ENCODE data around the gene ATP2B3. TPM values are rescaled to one million over a fixed set of nuclear protein-coding genes. Genes with fewer than 3 reads are reported as not detected.

Gene ATP2B3
- total RNA-seq, 1 experiment from 2014 or later = 0.35 TPM

DNA sequence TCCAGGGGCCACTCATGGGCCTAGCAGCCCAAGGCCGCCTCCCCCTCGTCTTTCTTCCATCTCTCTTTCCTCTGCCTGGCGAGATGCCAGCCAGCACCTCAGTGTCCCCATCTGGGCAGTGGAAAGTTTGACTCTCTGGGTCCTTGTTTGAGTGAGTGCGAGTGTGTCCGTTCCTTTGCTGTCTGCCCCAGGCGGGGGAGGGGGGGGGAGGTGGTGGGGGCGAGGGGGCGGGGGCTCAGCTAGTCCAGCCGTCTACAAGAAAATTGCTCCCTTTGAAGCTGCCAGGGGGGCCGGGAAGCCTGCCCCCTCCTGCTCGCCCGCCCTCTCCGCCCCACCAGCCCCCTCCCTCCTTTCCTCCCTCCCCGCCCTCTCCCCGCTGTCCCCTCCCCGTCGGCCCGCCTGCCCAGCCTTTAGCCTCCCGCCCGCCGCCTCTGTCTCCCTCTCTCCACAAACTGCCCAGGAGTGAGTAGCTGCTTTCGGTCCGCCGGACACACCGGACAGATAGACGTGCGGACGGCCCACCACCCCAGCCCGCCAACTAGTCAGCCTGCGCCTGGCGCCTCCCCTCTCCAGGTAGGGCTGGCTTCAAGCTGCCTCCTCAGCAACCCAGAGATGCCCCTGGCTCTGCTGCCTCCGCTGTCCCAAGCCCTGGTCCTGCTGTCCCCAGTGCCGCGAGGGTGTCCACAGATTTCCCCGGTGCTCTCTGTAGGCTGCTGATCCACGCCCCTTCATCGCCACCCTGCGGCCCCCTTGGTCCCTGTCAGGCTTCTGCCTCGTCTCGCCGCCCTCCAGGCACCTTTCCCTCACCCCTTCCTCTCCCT, 22.7 kb upstream of the ATP2B3 start, which contains the start of gene BGN:
TSS of gene BGN (plus strand) at position 440 of the 821 bp plus-strand sequence. CDS start 9,652 bp downstream, outside the sequence.
- H3K4me2 ChIP-seq (ENCODE audit: insufficient read depth, insufficient read length, low read length) = peak within 1 kb of the TSS; percentile 1
- no peak within 1 kb of the TSS for H2BK12ac ChIP-seq (ENCODE audit: insufficient read length, low read depth, low read length)
- no peaks in the 10 kb centered on the region for H4K20me1 ChIP-seq (ENCODE audit: control insufficient read depth, insufficient read depth, insufficient read length)
- peaks cover 10% of the 10 kb centered on the region for H3K27me3 Mint-ChIP-seq (ENCODE audit: low read depth)
- H4K91ac ChIP-seq (ENCODE audit: insufficient read length, low read depth, low read length) = no peak within 1 kb of the TSS
- H2AK5ac ChIP-seq (ENCODE audit: insufficient read length, low read length) = no peak within 1 kb of the TSS
- H2BK20ac ChIP-seq (ENCODE audit: low read depth, low read length, poor library complexity, severe bottlenecking) = no peak within 1 kb of the TSS
- no peak within 1 kb of the TSS for H3K18ac ChIP-seq (ENCODE audit: insufficient read length, low read depth, low read length)
- peak; percentile 62 for DNase-seq
- H3K27ac Mint-ChIP-seq = no peak within 1 kb of the TSS
- H3K56ac ChIP-seq (ENCODE audit: insufficient read length, low read depth, low read length) = no peak within 1 kb of the TSS
- H3K4ac ChIP-seq (ENCODE audit: low read depth, low read length) = no peak within 1 kb of the TSS
- no peak within 1 kb of the TSS for H3K14ac ChIP-seq (ENCODE audit: insufficient read depth, low read length)
- no peak within 1 kb of the TSS for H3K9ac ChIP-seq (ENCODE audit: extremely low read depth, insufficient read length, low read length)
- H2BK15ac ChIP-seq (ENCODE audit: low read depth, low read length) = no peak within 1 kb of the TSS
- H3K36me3 Mint-ChIP-seq (ENCODE audit: insufficient read depth in 1 of 3, low read depth in 3 of 3) = no peaks in the 10 kb centered on the region
- no CpG with 5 or more reads among the region's 41 CpGs for WGBS (ENCODE audit: extremely low coverage, insufficient read length, low lambda C conversion rate)
- no peak within 1 kb of the TSS for H4K5ac ChIP-seq (ENCODE audit: insufficient read length, low read depth, low read length)
- H2BK120ac ChIP-seq (ENCODE audit: low read depth, low read length, poor library complexity, severe bottlenecking) = no peak within 1 kb of the TSS
- no peak within 1 kb of the TSS for H3K27ac ChIP-seq (ENCODE audit: insufficient read length, low read depth, low read length)
- no peaks in the 10 kb centered on the region for H3K79me2 ChIP-seq (ENCODE audit: insufficient read depth, low read length)
- no peaks in the 10 kb centered on the region for H3K23me2 ChIP-seq (ENCODE audit: insufficient read length, low read depth, low read length, poor library complexity, severe bottlenecking)
- peaks cover 0 to 5% of the 10 kb centered on the region in 2 experiments; a peak in 2 of 4 replicates for H3K4me1 Mint-ChIP-seq
- H2AFZ ChIP-seq (ENCODE audit: low read length) = no peak within 1 kb of the TSS
- H3K4me3 Mint-ChIP-seq = peak within 1 kb of the TSS; percentile 44 to 66
- TF ChIP-seq, protein P1, sequence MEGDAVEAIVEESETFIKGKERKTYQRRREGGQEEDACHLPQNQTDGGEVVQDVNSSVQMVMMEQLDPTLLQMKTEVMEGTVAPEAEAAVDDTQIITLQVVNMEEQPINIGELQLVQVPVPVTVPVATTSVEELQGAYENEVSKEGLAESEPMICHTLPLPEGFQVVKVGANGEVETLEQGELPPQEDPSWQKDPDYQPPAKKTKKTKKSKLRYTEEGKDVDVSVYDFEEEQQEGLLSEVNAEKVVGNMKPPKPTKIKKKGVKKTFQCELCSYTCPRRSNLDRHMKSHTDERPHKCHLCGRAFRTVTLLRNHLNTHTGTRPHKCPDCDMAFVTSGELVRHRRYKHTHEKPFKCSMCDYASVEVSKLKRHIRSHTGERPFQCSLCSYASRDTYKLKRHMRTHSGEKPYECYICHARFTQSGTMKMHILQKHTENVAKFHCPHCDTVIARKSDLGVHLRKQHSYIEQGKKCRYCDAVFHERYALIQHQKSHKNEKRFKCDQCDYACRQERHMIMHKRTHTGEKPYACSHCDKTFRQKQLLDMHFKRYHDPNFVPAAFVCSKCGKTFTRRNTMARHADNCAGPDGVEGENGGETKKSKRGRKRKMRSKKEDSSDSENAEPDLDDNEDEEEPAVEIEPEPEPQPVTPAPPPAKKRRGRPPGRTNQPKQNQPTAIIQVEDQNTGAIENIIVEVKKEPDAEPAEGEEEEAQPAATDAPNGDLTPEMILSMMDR (conservative IDR thresholded peaks at IDR 0.05) = peak; percentile 50; the same call in 2 of the 3 replicates
- no peaks in the 10 kb centered on the region for H3K27me3 ChIP-seq (ENCODE audit: insufficient read depth, low read length)
- peaks cover 42 to 56% of the 10 kb centered on the region in 2 experiments for H3K9me3 Mint-ChIP-seq
- H3K23ac ChIP-seq (ENCODE audit: insufficient read length, low read depth, low read length) = no peak within 1 kb of the TSS
- H3K79me1 ChIP-seq (ENCODE audit: insufficient read depth, low read depth, low read length, poor library complexity, severe bottlenecking) = no peaks in the 10 kb centered on the region
- H3K9me3 ChIP-seq (ENCODE audit: control insufficient read depth, low read depth, low read length) = peaks cover 17% of the 10 kb centered on the region
- no peak within 1 kb of the TSS for H4K8ac ChIP-seq (replicated peaks; ENCODE audit: insufficient read length, low read depth, low read length)
- no peaks in the 10 kb centered on the region for H3K4me1 ChIP-seq (ENCODE audit: insufficient read depth, low read length)
- H2BK5ac ChIP-seq (ENCODE audit: insufficient read length, low read length) = no peak within 1 kb of the TSS
- H3T11ph ChIP-seq (ENCODE audit: low read length) = no peak within 1 kb of the TSS

All from H9 (cell line).